GM18861 (cell line): ENCODE measurements around the gene SLC9A9.
"Not testable (repeated sequence)": the region's sequence is repeated elsewhere in the genome, so short reads cannot be mapped to it uniquely, and the experiment has no call there.

Experiments
- ATAC-seq: cut with Tn5 transposase; IDR thresholded peaks from one replicate; pipeline ENCODE4 v1.9.1; 2021; ENCODE audit not compliant: unreplicated experiment

The SLC9A9 gene

DNA sequence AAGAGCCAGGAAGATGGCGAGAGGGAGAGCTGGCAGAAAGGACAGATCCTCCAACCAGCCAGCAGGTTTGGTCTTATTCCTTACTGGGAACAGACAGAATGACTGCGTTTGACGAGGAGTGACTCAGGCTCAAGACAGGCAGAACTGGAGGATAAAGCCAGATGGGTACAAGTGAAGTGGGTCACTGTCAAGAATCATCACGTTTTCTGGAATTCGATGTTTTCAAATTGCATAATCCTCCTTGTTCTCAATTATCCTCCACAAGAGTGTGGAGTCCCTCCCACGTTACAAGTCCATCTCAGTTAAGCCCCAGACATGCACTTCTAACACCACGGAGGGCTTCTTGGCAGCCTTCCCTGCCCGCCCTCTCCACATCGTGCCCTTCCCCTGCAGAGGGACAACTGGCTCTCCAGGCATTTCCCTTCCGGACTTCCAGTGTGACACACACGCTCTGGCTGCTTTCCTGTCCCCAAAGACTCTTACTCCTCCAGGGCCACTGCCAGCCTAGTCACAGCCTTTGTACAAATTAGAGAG, 545.6 kb downstream of the SLC9A9 start:
- no peak for ATAC-seq

DNA sequence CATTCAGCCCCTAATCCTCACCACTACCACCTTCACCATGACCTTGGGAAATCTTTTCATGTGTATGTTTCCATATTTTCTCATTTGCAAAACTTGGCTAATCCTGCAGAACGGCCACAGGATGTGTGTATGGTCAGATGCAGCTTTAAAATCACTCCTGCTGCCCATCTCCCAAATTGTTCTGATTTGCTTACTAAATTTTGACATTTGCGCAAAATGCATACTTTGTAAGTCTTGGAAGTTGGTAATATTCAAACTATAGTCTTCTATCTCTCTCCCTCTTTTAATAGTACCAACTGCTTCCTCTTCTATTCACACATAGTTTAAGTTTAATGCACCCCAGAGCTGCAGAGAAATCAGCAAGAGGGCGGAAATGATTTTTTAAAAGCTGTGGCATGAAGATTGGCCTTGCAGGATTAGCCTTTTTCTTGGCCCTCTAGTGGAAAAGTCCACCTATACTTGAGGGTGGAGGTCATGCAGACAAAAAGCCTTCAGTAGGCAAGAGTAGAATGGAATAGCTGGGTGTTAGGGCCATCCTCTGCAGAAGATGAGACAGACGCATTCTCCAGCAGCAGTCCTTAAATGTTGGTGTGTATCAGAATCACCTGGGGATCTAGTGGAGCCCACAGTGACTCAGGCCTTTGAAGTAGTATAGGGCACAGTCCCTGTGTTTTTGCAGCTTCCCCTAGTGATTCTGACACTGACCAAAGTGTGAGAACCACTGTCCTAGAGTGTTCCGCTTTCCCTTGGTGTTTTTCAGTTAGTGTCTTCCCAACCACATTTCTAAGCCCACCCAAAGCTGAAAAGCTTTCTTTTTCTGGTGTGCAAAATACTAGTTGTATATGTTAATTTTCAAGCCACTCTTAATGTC, 547.0 kb downstream of the SLC9A9 start:
- no peak for ATAC-seq

DNA sequence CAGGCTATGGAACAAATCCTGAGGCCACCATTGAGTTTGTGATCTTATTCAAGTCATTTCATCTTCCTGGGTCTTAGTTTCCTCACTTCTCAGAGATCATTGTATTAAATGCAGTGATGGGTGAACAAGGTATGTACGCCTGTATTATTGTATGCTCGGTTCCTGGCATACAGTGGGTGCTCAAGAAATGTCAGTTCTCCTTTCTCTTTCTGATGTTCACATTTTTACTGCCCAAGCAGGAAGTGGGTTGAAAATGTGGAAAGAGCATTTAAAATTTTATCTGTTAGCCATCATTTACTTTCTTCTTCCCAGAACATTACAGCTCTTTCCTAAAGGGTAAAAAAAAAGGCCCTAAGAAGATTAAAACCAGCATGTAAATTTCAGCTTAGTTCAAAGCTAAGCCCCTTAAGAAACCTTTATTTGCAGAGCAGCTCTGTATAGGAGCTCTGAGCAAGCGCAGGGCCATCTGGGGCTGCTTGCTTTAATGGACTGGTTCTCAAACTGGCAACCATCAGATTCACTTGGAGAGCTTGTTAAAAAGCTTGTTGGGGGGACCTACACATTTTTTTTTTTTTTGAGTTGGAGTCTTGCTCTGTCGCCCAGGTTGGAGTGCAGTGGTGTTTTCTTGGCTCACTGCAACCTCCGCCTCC, 549.3 kb downstream of the SLC9A9 start:
- no peak for ATAC-seq

DNA sequence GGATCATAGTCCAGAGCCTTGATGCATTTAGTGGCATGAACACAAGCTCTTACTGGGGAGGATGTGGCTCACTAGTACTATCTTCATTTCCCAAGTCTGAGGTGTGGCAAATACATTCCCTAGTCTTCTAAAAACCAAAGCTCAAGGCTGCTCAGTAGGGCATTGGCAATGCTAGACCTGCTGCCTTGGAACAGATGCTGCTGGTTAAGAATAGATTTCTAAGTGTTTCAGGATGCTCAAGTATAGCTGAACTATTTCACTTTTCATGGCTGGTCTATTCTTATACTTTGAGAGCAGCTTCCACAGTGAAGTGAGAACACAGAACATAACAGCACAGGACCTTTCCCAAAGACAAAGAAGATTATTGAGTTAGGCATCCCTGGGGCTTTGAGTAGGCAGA, 549.9 kb downstream of the SLC9A9 start:
- no peak for ATAC-seq

DNA sequence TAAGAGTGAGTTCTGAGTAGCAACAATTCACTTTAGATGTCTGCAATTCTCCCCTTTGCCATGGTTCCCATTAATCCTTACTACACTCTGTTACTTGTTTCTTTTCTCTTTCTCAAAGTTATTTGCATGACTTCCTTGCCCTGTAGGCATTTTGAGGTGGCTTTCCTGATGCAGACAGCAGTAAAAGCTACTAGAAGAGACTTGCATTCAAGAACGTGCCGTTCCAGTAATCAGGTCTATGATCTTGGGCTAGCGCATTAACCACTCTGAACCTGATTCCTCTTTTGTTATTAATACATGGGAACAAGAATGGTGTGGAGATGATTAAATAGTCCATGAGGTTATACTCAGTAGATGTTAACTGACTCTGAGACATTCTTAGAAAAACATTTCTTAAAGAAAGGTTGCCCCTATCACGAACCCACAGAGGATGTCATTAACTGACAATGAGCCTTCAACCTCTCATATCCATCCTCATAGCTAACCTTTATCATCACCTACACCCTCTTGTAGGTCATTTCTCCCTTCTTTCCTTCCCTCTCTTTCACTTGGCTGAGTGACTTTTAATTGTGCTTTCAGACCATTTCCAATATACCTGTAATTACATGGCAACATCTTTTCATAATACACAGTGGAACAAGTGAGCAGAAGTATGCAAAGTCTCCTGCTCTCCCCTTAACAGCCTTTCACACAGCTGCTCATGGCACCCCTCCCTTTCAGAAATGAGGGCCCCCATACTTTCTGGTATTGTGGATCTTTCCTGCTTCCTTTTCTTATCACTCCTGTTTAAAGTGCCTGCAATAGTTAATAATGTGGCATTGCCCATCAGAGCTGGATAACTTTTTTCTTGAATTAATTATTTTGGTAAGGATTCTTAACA, 552.8 kb downstream of the SLC9A9 start:
- no peak for ATAC-seq

DNA sequence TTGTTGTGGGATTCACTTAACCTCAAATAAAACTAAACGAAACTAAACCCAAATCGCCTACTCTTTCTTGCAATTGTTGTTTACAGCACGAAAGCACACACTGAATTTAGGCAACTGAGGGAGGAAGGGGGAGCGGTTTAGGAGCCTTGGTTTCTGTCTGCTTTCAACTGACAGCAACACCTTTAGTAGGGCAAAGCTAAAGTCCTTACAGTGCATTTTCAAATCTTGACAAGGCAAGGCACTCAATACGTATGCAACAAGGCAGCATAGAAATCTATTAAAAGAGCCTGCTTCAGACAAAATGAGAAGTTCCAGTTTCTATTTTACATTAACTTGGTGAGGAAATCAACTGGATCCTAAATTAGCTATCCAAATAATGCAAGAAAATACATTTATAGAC, 554.1 kb downstream of the SLC9A9 start:
- no peak for ATAC-seq

DNA sequence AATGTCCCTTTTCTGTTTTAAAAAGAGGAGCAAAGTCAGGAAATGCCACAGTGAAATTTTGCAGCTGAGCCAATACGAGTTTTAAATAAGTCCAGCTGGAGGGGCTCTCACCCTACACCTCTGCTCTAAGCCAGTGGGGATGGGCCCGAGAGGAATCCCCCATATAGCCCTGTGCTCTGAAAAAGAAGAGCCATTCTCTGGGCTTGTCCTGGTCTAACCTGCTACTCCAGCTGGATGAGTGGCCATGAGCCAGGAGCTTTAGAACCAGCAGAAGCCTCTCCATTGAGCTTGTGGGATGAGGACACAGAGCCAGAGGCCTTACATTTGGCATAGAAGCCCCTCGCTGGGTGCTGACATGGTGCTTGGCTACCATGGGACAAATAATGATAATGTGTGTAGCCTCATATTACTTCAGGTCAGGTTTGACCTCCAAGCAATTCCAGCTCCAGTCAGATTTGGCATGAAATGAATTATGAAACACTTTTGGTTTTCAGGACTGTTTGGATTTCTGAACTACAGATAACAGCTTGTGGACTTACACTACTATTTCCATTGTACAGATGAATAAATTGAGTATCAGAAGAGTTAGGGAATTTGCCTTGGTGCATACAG, 556.3 kb downstream of the SLC9A9 start:
- ATAC-seq: no peak

DNA sequence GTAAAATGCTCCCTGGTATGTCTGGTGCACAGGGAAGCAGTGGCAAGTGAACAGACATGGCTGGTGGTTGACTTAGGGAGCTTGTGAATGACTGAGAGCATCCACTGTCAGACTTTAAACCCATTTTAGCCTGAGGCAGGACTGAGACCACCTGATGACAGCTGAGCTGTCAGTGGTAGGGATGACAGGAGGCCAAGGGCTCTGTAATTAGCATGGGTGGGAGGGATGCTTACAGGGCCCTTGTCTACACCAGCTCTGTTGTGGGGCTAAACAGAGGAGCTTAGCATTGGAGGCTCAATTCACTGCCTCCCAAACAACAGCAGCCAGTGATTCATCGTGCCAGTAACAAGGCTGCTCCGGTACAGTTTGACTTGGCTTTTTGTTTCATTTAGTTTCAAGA, 559.3 kb downstream of the SLC9A9 start:
- no peak for ATAC-seq

DNA sequence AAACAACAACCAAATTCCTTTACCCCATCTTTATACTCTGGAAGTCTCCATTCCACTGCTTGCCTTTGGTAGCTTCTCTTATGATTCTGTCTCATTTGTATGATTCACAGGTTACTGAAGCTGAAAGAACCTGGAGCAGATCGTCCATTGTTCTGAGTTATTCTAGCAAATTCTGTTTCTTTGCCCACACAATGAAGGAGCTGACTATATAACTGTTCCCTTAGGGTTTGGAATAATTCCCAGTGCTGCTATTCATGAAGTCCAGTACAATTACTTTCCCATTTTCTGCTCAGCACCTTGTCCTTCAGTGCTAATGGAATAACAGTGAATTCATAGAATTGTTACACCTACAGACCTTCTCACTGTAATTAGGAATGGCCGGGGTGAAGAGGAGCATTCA, 560.9 kb downstream of the SLC9A9 start:
- ATAC-seq: no peak

DNA sequence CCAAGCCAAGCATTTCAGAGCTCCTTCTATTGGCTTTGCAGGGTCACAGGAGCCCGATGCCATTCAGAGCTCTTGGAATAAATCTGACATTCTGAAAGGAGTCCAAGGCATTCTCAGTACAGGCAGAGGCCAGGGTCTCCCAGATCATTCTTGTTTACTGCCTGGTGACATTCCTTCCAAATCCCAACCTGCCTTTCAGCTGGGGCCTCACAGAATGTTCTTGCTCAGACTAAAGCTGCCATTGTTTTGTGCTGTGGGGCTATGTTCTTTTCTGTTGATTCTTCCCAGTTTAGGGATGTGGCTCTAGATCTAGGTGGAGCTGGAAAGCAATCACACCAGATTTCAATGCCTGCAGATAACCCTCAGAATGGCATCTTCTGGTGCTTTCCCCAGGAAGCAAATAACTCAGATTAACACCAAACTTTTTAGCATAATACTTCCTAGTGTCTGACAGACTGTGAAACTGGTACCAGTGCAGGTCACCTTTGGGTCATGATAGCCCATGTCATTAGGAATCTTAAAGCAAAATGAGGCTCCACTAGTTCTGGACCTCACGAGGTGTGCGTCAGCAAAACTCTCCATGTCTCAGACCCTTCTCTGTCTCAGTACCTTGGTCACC, 561.8 kb downstream of the SLC9A9 start:
- no peak for ATAC-seq

DNA sequence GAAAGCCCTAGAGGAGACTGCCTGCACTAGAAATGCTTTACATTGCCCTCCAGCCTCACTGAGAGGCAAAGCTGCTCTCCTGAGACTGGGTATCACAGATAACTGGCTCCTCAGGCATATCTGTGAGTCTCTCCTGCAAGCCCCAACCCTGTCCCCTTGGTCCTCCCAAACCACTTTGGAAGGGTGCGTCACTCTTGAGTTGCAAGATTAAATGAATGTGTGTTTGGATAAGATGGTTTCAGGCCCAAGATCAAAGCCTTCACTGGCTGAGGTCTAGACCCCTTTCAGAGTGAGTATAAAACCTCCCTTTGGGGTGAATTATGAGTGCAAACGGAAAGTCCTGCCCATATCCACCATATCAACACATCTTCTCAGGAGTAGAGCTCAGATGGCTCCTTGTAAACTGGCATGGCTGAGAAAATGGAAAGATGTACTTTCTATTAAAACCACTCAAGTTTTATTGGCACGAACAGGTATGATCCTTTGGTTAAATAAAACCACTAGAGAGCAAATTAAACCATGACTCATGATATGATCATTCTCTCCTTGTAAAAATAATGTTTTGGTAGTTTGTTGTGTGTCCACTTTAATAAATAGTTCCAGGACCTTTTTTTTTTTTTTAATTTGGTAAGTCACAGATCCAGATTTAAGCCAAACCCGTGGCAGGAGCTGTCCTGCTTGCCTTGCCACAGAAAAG, 564.7 kb downstream of the SLC9A9 start:
- ATAC-seq: no peak

DNA sequence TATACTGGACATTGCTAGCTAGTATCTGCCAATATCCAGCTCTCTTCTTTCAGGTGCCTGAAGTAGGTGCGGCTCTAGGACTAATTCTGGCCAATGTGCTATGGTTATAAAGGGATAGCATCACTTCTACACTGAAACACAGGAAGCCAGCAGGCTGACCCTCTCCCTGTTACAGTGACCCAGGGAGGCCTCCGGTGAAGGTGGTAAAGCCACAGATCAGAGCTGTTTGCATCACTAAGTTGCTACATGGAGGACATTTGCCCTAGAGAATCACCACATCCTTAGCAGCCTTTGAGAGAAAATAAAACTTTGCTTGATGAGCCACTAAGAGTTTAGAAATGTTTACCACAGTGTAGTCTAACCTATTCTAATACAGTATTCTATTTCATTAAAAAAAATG, 567.3 kb downstream of the SLC9A9 start:
- ATAC-seq: no peak

DNA sequence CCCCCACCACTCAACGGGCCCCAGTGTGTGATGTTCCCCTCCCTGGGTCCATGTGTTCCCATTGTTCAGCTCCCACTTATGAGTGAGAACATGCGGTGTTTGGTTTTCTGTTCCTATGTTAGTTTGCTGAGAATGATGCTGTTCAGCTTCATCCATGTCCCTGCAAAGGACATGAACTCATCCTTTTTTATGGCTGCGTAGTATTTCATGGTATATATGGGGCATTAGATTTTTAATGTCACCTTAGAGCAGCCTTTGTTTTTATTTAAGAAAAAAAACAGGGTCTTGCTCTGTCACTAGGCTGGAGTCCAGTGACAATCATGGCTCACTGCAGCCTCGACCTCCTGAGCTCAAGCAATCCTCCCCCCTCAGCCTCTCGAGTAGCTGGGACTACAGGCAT, 568.7 kb downstream of the SLC9A9 start:
- not testable (repeated sequence) for ATAC-seq

DNA sequence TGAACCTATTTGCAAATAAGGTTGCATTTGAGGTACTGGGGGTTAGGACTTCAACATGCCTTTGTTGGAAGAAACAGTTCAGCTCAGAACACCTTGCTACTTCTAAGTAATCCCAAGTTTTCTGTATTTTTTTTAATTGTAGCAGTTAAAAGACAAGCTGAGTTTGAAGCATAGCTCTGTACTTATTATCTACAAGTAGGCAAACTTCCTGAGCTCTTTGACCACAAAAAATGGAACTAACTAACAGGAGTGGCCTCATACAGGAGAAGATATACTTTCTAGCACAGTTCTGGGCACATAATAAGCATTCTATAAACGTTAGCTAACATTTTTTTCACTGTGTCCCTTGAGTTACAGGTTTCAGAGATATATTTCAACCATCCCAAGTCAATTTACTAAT, 569.5 kb downstream of the SLC9A9 start:
- no peak for ATAC-seq

DNA sequence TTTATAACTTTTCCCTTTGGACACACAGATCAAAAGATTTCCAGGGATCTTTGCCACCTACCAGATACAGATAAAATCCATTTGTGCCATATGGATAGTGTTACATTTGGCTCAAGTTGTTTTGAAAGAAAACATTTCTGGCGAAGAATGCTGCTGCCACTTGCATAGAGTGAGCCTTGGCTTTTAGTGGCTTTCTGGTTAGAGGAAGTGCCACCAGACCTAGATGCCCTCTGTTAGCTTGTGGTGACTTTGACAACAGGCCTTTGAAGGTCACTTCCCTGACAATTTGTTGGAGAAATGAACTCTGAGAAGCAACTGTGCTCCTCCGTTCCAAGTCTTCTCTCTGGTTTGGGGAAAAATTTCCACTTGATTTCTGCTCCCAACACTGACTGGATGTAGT, 570.7 kb downstream of the SLC9A9 start:
- ATAC-seq: no peak

DNA sequence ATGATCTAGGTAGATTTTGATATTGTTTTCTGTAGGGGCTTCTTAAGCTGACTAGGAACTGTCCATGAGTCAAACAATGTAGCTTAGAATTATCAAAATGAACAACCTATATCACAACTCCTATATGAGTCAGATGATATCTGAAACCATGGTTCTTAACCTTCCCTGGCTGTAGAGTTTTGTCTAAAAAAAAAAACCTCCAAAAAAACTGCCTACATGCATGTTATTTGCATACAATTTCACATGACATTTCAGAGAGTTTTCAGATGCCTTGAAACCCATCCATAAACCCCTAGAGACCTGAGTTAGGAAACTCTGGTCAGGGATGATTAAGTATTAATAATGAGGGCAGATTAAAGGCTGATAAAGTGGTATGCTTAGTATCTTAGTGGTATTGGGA, 571.7 kb downstream of the SLC9A9 start:
- peak; percentile 57 for ATAC-seq

DNA sequence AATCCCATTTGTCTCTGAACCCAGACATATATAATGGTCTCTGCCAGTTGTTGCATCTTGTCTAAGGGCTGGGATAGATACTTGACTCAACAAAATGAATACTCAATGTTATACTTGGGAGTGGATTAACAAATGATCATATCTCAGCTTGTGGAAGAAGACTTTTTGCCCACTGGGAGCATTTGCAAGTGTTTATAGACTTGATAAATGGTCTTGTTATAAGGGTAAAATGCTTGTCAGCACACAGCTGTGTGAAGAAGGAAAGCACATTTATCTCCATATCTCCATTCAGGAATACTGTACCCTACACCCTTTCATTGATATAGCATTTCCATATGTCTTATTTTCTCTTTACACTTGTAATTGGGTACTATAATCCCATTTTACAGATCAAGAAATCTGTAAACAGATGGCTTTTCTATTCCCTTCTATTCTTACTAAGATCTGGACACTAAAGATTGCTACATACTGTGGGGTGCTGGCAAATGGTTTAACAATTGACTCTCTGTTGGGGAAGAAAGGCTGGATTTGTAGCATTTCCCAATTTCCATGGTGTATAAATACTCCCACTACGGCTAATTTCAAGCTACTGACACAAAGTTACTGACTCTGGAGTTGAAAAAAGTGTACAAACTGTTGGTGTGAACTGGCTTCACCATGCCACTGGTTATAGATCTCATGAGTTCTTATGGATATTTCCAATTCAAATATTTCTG, 574.1 kb downstream of the SLC9A9 start:
- ATAC-seq: no peak

DNA sequence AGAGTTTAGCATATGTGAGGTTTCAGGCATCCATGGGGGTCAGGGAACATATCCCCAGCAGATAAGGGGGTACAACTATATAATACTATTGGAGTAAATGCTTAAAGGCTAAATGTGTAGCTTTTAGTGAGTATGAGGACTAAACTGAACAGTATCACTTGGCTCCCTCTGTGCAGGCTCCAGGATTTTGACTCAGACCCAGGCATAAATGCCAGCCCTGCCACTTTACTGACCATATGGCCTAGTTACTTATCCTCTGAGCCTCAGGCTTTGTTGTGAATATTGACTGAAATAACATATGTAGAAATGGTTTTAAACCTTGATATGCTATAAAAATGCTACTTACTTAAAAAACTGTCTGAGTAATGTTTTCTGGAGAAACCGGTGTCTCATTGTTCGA, 577.1 kb downstream of the SLC9A9 start:
- no peak for ATAC-seq

DNA sequence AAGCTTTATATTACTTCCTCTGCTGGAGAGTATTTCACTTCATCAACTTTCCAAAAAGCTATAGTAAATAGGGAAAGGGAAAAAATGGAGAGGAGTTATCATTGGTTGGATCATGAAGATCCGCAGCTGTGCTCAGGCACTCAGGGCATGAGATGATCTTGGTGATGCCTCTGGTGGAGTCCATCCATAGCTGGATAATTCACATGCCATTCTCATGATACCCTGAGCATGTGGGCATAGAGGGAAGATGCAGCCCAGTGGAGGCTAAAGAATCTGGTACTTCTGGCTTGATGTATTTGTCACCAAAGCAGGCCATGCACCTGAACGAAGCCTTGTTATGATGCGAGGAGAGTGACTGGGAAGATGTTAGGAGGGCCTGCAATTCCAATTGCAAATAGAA, 578.5 kb downstream of the SLC9A9 start:
- ATAC-seq: no peak
